ENCODE results near the gene FBXO8. TPM values are rescaled to one million over a fixed set of nuclear protein-coding genes. Genes with fewer than 3 reads are reported as not detected.

Gene FBXO8
- total RNA-seq, 1 experiment from 2014 or later, result 16.7 TPM

DNA sequence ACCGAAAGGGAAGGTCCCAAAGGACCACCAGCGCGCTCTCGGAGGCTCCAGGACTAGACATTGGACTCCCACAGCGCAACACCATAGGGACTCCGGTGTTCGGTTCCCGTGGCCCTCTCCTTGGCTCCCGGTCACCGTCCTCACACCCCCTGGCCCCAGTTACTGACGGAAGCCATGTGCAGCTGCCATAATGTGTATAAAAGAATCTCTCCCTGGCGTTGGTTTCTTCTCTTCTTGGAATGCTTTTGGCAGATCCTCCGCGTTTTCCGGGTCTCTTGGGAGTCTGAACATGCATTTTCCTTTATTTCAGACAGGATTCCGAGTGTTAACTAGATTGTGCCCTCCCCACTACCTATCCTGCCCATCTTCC is 69.8 kb downstream of the FBXO8 start:
- intact Hi-C loops (cut with micrococcal nuclease; ENCODE audit: unreplicated experiment), result no loop called here
- Histone ChIP-seq H3K27me3 (ENCODE audit: insufficient read depth, low read depth) (no peaks in the 10 kb centered on the region), H2AFZ (no peak overlapping the region), H4K20me1 (ENCODE audit: insufficient read depth) (no peaks in the 10 kb centered on the region), H3K79me2 (ENCODE audit: low read depth) (no peaks in the 10 kb centered on the region), H3K9me2 (ENCODE audit: insufficient read depth) (no peaks in the 10 kb centered on the region), H3F3A (ENCODE audit: insufficient read depth, low read depth) (no peaks in the 10 kb centered on the region), H3K4me2 (no peak overlapping the region), H3K9me3 (ENCODE audit: insufficient read depth, low read depth) (no peaks in the 10 kb centered on the region), H3K36me3 (ENCODE audit: low read depth) (no peaks in the 10 kb centered on the region), H3K4me3 (no peak overlapping the region), H3K27ac (no peak overlapping the region), H3K4me1 (replicated peaks; ENCODE audit: insufficient read depth) (no peaks in the 10 kb centered on the region)
- TF ChIP-seq, protein P1, sequence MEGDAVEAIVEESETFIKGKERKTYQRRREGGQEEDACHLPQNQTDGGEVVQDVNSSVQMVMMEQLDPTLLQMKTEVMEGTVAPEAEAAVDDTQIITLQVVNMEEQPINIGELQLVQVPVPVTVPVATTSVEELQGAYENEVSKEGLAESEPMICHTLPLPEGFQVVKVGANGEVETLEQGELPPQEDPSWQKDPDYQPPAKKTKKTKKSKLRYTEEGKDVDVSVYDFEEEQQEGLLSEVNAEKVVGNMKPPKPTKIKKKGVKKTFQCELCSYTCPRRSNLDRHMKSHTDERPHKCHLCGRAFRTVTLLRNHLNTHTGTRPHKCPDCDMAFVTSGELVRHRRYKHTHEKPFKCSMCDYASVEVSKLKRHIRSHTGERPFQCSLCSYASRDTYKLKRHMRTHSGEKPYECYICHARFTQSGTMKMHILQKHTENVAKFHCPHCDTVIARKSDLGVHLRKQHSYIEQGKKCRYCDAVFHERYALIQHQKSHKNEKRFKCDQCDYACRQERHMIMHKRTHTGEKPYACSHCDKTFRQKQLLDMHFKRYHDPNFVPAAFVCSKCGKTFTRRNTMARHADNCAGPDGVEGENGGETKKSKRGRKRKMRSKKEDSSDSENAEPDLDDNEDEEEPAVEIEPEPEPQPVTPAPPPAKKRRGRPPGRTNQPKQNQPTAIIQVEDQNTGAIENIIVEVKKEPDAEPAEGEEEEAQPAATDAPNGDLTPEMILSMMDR (conservative IDR thresholded peaks at IDR 0.05), result no peak
- no peak for TF ChIP-seq EZH2 (IDR thresholded peaks at IDR 0.05; ENCODE audit: low read depth)
- POLR2A ChIA-PET (ENCODE audit: unreplicated experiment), result no interaction called here
- no peak for DNase-seq
- CTCF ChIA-PET, result no interaction called here
- BruUV-seq (replicated peaks), result no TSS peak

- Histone ChIP-seq H2AFZ (no peak overlapping the region), H4K20me1 (ENCODE audit: insufficient read depth) (no peaks in the 10 kb centered on the region), H3K27me3 (ENCODE audit: insufficient read depth, low read depth) (no peaks in the 10 kb centered on the region), H3K9me2 (ENCODE audit: insufficient read depth) (no peaks in the 10 kb centered on the region), H3F3A (ENCODE audit: insufficient read depth, low read depth) (no peaks in the 10 kb centered on the region), H3K9me3 (ENCODE audit: insufficient read depth, low read depth) (no peaks in the 10 kb centered on the region), H3K36me3 (ENCODE audit: low read depth) (no peaks in the 10 kb centered on the region), H3K27ac (no peak overlapping the region), H3K4me3 (no peak overlapping the region), H3K79me2 (ENCODE audit: low read depth) (no peaks in the 10 kb centered on the region), H3K4me2 (no peak overlapping the region), H3K4me1 (replicated peaks; ENCODE audit: insufficient read depth) (no peaks in the 10 kb centered on the region)
- DNase-seq, result no peak
- CTCF ChIA-PET, result no interaction called here
- BruUV-seq (replicated peaks), result no TSS peak
- no peak for TF ChIP-seq EZH2 (IDR thresholded peaks at IDR 0.05; ENCODE audit: low read depth)
- TF ChIP-seq, protein P1 (conservative IDR thresholded peaks at IDR 0.05), result no peak
- intact Hi-C loops (cut with micrococcal nuclease; ENCODE audit: unreplicated experiment), result no loop called here
- POLR2A ChIA-PET (ENCODE audit: unreplicated experiment), result interaction anchor here (0.9 kb wide), 1 partner anchor 880 kb away, joined by 3 read pairs; no protein-coding TSS in a partner anchor
Observed at GRCh38 chr4:174212061-174212460, 71.4 kb downstream of the FBXO8 start.

DNA sequence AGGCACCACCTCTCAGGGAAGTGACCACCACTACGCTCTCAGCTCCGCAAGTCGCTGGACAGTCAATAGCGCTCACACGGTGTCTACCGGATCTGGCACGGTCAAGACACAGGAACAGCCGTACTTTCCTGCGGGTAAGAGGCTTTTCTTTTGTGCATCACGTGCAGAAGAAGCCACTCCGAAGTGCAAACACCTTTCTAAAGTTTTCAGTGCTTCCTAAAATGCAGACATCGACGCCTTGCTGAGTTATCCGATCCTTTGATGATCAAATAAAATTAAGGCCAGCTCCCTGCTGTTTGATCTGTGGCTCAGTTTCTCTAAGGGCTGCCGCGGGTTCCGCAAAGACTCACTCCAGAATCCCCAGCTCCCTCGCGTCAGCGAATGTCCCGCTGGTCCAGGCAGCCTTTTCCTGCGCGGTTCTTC is 71.8 kb downstream of the FBXO8 start:
- Histone ChIP-seq H3F3A (ENCODE audit: insufficient read depth, low read depth) (no peaks in the 10 kb centered on the region), H3K9me3 (ENCODE audit: insufficient read depth, low read depth) (no peaks in the 10 kb centered on the region), H4K20me1 (ENCODE audit: insufficient read depth) (no peaks in the 10 kb centered on the region), H3K27me3 (ENCODE audit: insufficient read depth, low read depth) (no peaks in the 10 kb centered on the region), H3K4me2 (no peak overlapping the region), H3K4me1 (replicated peaks; ENCODE audit: insufficient read depth) (no peaks in the 10 kb centered on the region), H3K4me3 (no peak overlapping the region), H3K79me2 (ENCODE audit: low read depth) (no peaks in the 10 kb centered on the region), H2AFZ (no peak overlapping the region), H3K9me2 (ENCODE audit: insufficient read depth) (no peaks in the 10 kb centered on the region), H3K27ac (no peak overlapping the region), H3K36me3 (ENCODE audit: low read depth) (no peaks in the 10 kb centered on the region)
- POLR2A ChIA-PET (ENCODE audit: unreplicated experiment), result interaction anchor here (0.9 kb wide), 1 partner anchor 880 kb away, joined by 3 read pairs; no protein-coding TSS in a partner anchor
- no TSS peak for BruUV-seq (replicated peaks)
- CTCF ChIA-PET, result no interaction called here
- TF ChIP-seq, protein P1 (conservative IDR thresholded peaks at IDR 0.05), result no peak
- TF ChIP-seq EZH2 (IDR thresholded peaks at IDR 0.05; ENCODE audit: low read depth), result no peak
- intact Hi-C loops (cut with micrococcal nuclease; ENCODE audit: unreplicated experiment), result no loop called here
- DNase-seq, result no peak
